ENCODE measurements around the gene NSUN4. TPM values are rescaled to one million over a fixed set of nuclear protein-coding genes. Genes with fewer than 3 reads are reported as not detected.

The NSUN4 gene
- total RNA-seq, 2 experiments from 2014 or later = 28.5 to 29.3 TPM

GRCh38 chr1:46406881-46407608, 66.4 kb downstream of the NSUN4 start:
- Mint-ChIP-seq H3K9me3 (no peaks in the 10 kb centered on the region), H3K4me1 (ENCODE audit: low read depth) (no peaks in the 10 kb centered on the region), H3K4me3 (no peak overlapping the region), H3K27ac (no peak overlapping the region), H3K27me3 (no peaks in the 10 kb centered on the region), H3K36me3 (ENCODE audit: low read depth) (no peaks in the 10 kb centered on the region)
- DNase-seq (no peak), ATAC-seq (no peak)
- CTCF ChIA-PET = interaction anchor here (1.0 to 1.5 kb wide), 4 partner anchors 14 to 320 kb away, joined by 3 to 5 read pairs (median 4); no protein-coding TSS in a partner anchor
- peak; percentile 12 for TF ChIP-seq CTCF (IDR thresholded peaks at IDR 0.05)
- POLR2A ChIA-PET = no interaction called here
- intact Hi-C loops (cut with micrococcal nuclease) = no loop called here

GRCh38 chr1:46407636-46408035, 67.0 kb downstream of the NSUN4 start:
- no peak overlapping the region for H3K4me3 Mint-ChIP-seq
- no peaks in the 10 kb centered on the region for H3K4me1 Mint-ChIP-seq (ENCODE audit: low read depth)
- ChIA-PET POLR2A (no interaction called here), CTCF (interaction anchor here (0.9 to 1.5 kb wide), 2 partner anchors 14 to 50 kb away, joined by 3 to 5 read pairs; no protein-coding TSS in a partner anchor)
- no peaks in the 10 kb centered on the region for H3K9me3 Mint-ChIP-seq
- no peak for TF ChIP-seq CTCF (IDR thresholded peaks at IDR 0.05)
- no peak overlapping the region for H3K27ac Mint-ChIP-seq
- ATAC-seq (no peak), DNase-seq (no peak)
- intact Hi-C loops (cut with micrococcal nuclease) = no loop called here
- H3K36me3 Mint-ChIP-seq (ENCODE audit: low read depth) = no peaks in the 10 kb centered on the region
- H3K27me3 Mint-ChIP-seq = no peaks in the 10 kb centered on the region

GRCh38 chr1:46408356-46409062, 67.9 kb downstream of the NSUN4 start:
- intact Hi-C loops (cut with micrococcal nuclease) = no loop called here
- no peaks in the 10 kb centered on the region for H3K27me3 Mint-ChIP-seq

GRCh38 chr1:46409063-46409372, 68.4 kb downstream of the NSUN4 start:
- Mint-ChIP-seq H3K4me1 (ENCODE audit: low read depth) (no peaks in the 10 kb centered on the region), H3K36me3 (ENCODE audit: low read depth) (no peaks in the 10 kb centered on the region), H3K27me3 (no peaks in the 10 kb centered on the region), H3K27ac (no peak overlapping the region), H3K4me3 (no peak overlapping the region), H3K9me3 (no peaks in the 10 kb centered on the region)
- TF ChIP-seq CTCF (IDR thresholded peaks at IDR 0.05) = no peak
- ChIA-PET POLR2A (no interaction called here), CTCF (interaction anchor here (0.8 to 1.2 kb wide), 3 partner anchors 9 to 139 kb away, joined by 3 to 6 read pairs (median 4); no protein-coding TSS in a partner anchor)
- ATAC-seq (no peak), DNase-seq (no peak)
- intact Hi-C loops (cut with micrococcal nuclease) = no loop called here

More at GRCh38 chr1:46408356-46409062, 67.9 kb downstream of the NSUN4 start:
- ChIA-PET POLR2A (no interaction called here), CTCF (interaction anchor here (0.8 to 0.9 kb wide), 2 partner anchors 49 to 140 kb away, joined by 3 read pairs; no protein-coding TSS in a partner anchor)
- DNase-seq = no peak
- Mint-ChIP-seq H3K4me3 (no peak overlapping the region), H3K9me3 (no peaks in the 10 kb centered on the region), H3K27ac (no peak overlapping the region), H3K4me1 (ENCODE audit: low read depth) (no peaks in the 10 kb centered on the region), H3K36me3 (ENCODE audit: low read depth) (no peaks in the 10 kb centered on the region)
- no peak for TF ChIP-seq CTCF (IDR thresholded peaks at IDR 0.05)
- no peak for ATAC-seq

Data from activated CD8-positive, alpha-beta T cell treated with anti-CD3 and anti-CD28 coated beads for 36 hours (primary cell).